HCT116 (cell line): ENCODE data around the gene SRGAP3. TPM values are rescaled to one million over a fixed set of nuclear protein-coding genes. Genes with fewer than 3 reads are reported as not detected.

Experiments
- ATAC-seq: fragments of 200-7000 bp; cut with Tn5 transposase; 2 replicates; pipeline ENCODE4 v1.9.1; 2020; ENCODE audit warnings: mild to moderate bottlenecking, moderate library complexity
- BruUV-seq: library from RNA; stranded (reverse); fragments of 400-500 nt; replicated peaks from 2 replicates; lab custom pipeline; 2021; lab: Mats Ljungman, UMichigan
- CTCF ChIA-PET: fragments of 300-600 bp; sonication (Branson Sonifier 250); formaldehyde crosslinking; loops from one replicate; lab custom pipeline; 2021; ENCODE audit warnings: antibody characterized with exemption; lab: Charles Lee
- POLR2A ChIA-PET: fragments of 300-600, 350-600 bp; sonication (Branson Sonifier 250); formaldehyde crosslinking; loops from one replicate; lab custom pipeline; 2021; ENCODE audit warnings: antibody characterized with exemption; lab: Charles Lee
- RAD21 ChIA-PET, 2 experiments: fragments of 300-600 bp; sonication (Branson Sonifier 250); formaldehyde crosslinking; loops; one replicate each; lab custom pipeline; 2023; ENCODE audit warnings: low total read pairs in 2 of 2; ENCODE audit not compliant: uncharacterized antibody in 2 of 2, unreplicated experiment in 2 of 2, low non-redundant PET in 1 of 2; lab: Charles Lee
- DNase-seq: peaks from one replicate; pipeline ENCODE4 v3.0.0-alpha.2; 2010; ENCODE audit warnings: low read depth, low spot score
- H2AFZ ChIP-seq: fragments of 200-600 bp; shearing (Covaris generic), sonication (generic); 2 replicates; pipeline ENCODE4 v1.6.1; 2017; ENCODE audit warnings: low read depth, mixed run types, mixed read lengths, antibody characterized with exemption, low read length; ENCODE audit not compliant: poor library complexity, severe bottlenecking
- H3K27ac ChIP-seq: 2 replicates; pipeline ENCODE4 v1.5.1; 2012; ENCODE audit warnings: low read depth, low read length
- H3K27me3 ChIP-seq: fragments of 200-600 bp; sonication (generic); 2 replicates; pipeline ENCODE4 v1.6.1; 2016; ENCODE audit warnings: mixed run types, low read length, mixed read lengths; ENCODE audit not compliant: insufficient read depth
- H3K36me3 ChIP-seq, 2 experiments: fragments of 200-500 bp in 1 of 2; fragments of 200-600 bp in 1 of 2; sonication (Bioruptor generic) in 1 of 2; sonication (generic) in 1 of 2; 2 replicates each; pipeline versions ENCODE4 v1.5.1 to v1.6.1; 2014 to 2016; ENCODE audit warnings: low read length in 2 of 2, inconsistent platforms in 1 of 2, mixed read lengths in 1 of 2, mixed run types in 1 of 2; ENCODE audit not compliant: insufficient read depth in 2 of 2, control insufficient read depth in 1 of 2
- H3K4me1 ChIP-seq, 2 experiments: fragments of 200-600 bp in 1 of 2; sonication (generic) in 1 of 2; 2 replicates each; pipeline versions ENCODE4 v1.5.1 to v1.6.1; 2012 to 2017; ENCODE audit warnings: low read length in 2 of 2, inconsistent platforms in 1 of 2, mild to moderate bottlenecking in 1 of 2, mixed read lengths in 1 of 2, mixed run types in 1 of 2, moderate library complexity in 1 of 2; ENCODE audit not compliant: insufficient read depth in 2 of 2, control insufficient read depth in 1 of 2
- H3K4me2 ChIP-seq: fragments of 200-600 bp; sonication (generic); 2 replicates; pipeline ENCODE4 v1.6.1; 2017; ENCODE audit warnings: mixed run types, low read length, mixed read lengths
- H3K4me3 ChIP-seq, 2 experiments: fragments of 200-600 bp in 1 of 2; sonication (generic) in 1 of 2; replicated peaks in 1 of 2; 2 replicates each; pipeline ENCODE4 v1.5.1; 2011 to 2016; ENCODE audit warnings: low read length in 2 of 2, control low read depth in 1 of 2, low read depth in 1 of 2, mild to moderate bottlenecking in 1 of 2, mixed read lengths in 1 of 2, mixed run types in 1 of 2
- H3K79me2 ChIP-seq: fragments of 200-600 bp; sonication (generic); 2 replicates; pipeline ENCODE4 v1.6.1; 2017; ENCODE audit warnings: mild to moderate bottlenecking, mixed run types, low read length, moderate library complexity, mixed read lengths; ENCODE audit not compliant: insufficient read depth
- H3K9ac ChIP-seq: fragments of 200-600 bp; sonication (generic); 2 replicates; pipeline ENCODE4 v1.6.1; 2016; ENCODE audit warnings: low read length, mixed read lengths
- H3K9me2 ChIP-seq: fragments of 200-600 bp; sonication (generic), shearing (Covaris generic); 2 replicates; pipeline ENCODE4 v1.6.1; 2017; ENCODE audit warnings: mixed run types, mild to moderate bottlenecking, moderate library complexity; ENCODE audit not compliant: insufficient read depth
- H3K9me3 ChIP-seq, 2 experiments: fragments of 200-500 bp in 1 of 2; fragments of 200-600 bp in 1 of 2; sonication (Bioruptor generic) in 1 of 2; sonication (generic) in 1 of 2; 2 replicates each; pipeline ENCODE4 v1.6.1; 2014 to 2017; ENCODE audit warnings: low read length in 2 of 2, mixed read lengths in 2 of 2, inconsistent platforms in 1 of 2, low read depth in 1 of 2, mild to moderate bottlenecking in 1 of 2, mixed run types in 1 of 2, moderate library complexity in 1 of 2; ENCODE audit not compliant: control insufficient read depth in 1 of 2, insufficient read depth in 1 of 2
- H4K20me1 ChIP-seq: fragments of 200-600 bp; sonication (generic), shearing (Covaris generic); 2 replicates; pipeline ENCODE4 v1.6.1; 2017; ENCODE audit warnings: mixed run types, mild to moderate bottlenecking, moderate library complexity; ENCODE audit not compliant: insufficient read depth
- CBX3 ChIP-seq: IDR thresholded peaks from 2 replicates; pipeline ENCODE4 v1.6.1; 2012; ENCODE audit warnings: low read depth
- CEBPB ChIP-seq: IDR thresholded peaks from 2 replicates; pipeline ENCODE4 v1.6.1; 2012; ENCODE audit warnings: low read depth
- EGR1 ChIP-seq: IDR thresholded peaks from 2 replicates; pipeline ENCODE4 v1.6.1; 2012; ENCODE audit warnings: low read depth
- EZH2 ChIP-seq: fragments of 200-600 bp; sonication (generic); IDR thresholded peaks from 2 replicates; pipeline ENCODE4 v1.6.1; 2017; ENCODE audit warnings: antibody characterized with exemption, mixed run types
- EZH2phosphoT487 ChIP-seq: fragments of 200-600 bp; IDR thresholded peaks from 2 replicates; pipeline ENCODE4 v1.6.1; 2018; ENCODE audit warnings: antibody characterized with exemption, borderline replicate concordance
- POLR2A ChIP-seq: IDR thresholded peaks from 2 replicates; pipeline ENCODE4 v1.7.0; 2011; ENCODE audit warnings: borderline replicate concordance; ENCODE audit not compliant: insufficient read depth, insufficient read length; ENCODE audit errors: extremely low read depth
- POLR2AphosphoS5 ChIP-seq: IDR thresholded peaks from 2 replicates; pipeline ENCODE4 v1.6.1; 2011; ENCODE audit warnings: mild to moderate bottlenecking, low read depth, low read length, moderate library complexity
- SIN3A ChIP-seq: IDR thresholded peaks from 2 replicates; pipeline ENCODE4 v1.6.1; 2012; ENCODE audit warnings: low read depth
- SP1 ChIP-seq: IDR thresholded peaks from 2 replicates; pipeline ENCODE4 v1.6.1; 2012; ENCODE audit warnings: low read depth
- SRF ChIP-seq: IDR thresholded peaks from 2 replicates; pipeline ENCODE4 v1.6.1; 2012; ENCODE audit warnings: low read depth
- YY1 ChIP-seq: IDR thresholded peaks from 2 replicates; pipeline ENCODE4 v1.6.1; 2011; ENCODE audit warnings: low read length, low read depth, moderate library complexity, mild to moderate bottlenecking; ENCODE audit not compliant: insufficient replicate concordance; ENCODE audit errors: extremely low read depth
- ZFX ChIP-seq: fragments of 450-650 bp; IDR thresholded peaks from 2 replicates; pipeline ENCODE4 v1.6.1; 2017
- intact Hi-C: fragments of 100-400 bp; cut with micrococcal nuclease; formaldehyde crosslinking; loops from 2 replicates; pipeline ENCODE4 v1.10.0; 2022
- total RNA-seq: library from RNA; stranded (reverse); gene quantifications from one replicate; pipeline ENCODE4 v1.2.1, GENCODE V29; 2021; ENCODE audit not compliant: unreplicated experiment
- TF ChIP-seq, protein P1 (sequence below): IDR thresholded peaks from 2 replicates; pipeline ENCODE4 v1.6.1; 2011; ENCODE audit warnings: mild to moderate bottlenecking, low read length, moderate library complexity; ENCODE audit not compliant: insufficient replicate concordance; ENCODE audit errors: extremely low read depth
- TF ChIP-seq, protein P2 (sequence below): IDR thresholded peaks from 2 replicates; pipeline ENCODE4 v1.6.1; 2012
- TF ChIP-seq, protein P3 (sequence below), 3 experiments: fragments of 200-600 bp in 1 of 3; sonication (generic) in 1 of 3; IDR thresholded peaks in 2 of 3; conservative IDR thresholded peaks in 1 of 3; 2 replicates each; pipeline ENCODE4 v1.5.1; 2012 to 2017; ENCODE audit warnings: low read depth in 2 of 3, low read length in 2 of 3, antibody characterized with exemption in 1 of 3, borderline replicate concordance in 1 of 3, control low read depth in 1 of 3, mild to moderate bottlenecking in 1 of 3, mixed read lengths in 1 of 3, mixed run types in 1 of 3, moderate library complexity in 1 of 3; ENCODE audit not compliant: insufficient read depth in 1 of 3

The SRGAP3 gene
- total RNA-seq, 1 experiment from 2014 or later = 8.3 TPM

DNA sequence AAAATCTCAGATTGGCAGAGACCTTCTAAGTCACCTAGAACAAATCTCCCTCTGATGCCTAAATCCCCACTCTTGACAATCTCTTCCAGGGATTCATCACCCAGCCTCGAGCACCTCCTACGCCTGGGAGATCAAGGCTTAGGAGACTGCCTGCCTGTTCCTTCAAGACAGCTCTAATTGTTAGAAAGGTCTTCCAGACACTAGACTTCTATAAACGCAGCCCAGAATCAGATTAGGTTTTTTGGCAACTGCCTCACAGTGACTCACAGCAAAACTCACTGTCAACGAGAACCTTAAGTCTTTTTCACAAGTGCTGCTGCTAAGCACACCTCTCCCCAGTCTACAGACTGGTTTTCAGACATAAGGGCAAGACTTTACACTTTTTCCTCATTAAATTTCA lies 23.1 kb downstream of the SRGAP3 start:
- H3K9me3 ChIP-seq = no peaks in the 10 kb centered on the region
- no peaks in the 10 kb centered on the region for H3K4me1 ChIP-seq
- H3K27me3 ChIP-seq = no peaks in the 10 kb centered on the region
- H3K27ac ChIP-seq = no peak overlapping the region
- H3K79me2 ChIP-seq = no peaks in the 10 kb centered on the region
- intact Hi-C loops = no loop called here
- H2AFZ ChIP-seq = no peak overlapping the region
- H3K36me3 ChIP-seq = no peaks in the 10 kb centered on the region
- no peaks in the 10 kb centered on the region for H4K20me1 ChIP-seq
- ChIA-PET CTCF (no interaction called here), RAD21 (no interaction called here), POLR2A (no interaction called here)
- no TSS peak for BruUV-seq
- H3K9ac ChIP-seq = no peak overlapping the region
- no peak overlapping the region for H3K4me2 ChIP-seq
- ATAC-seq (no peak), DNase-seq (no peak)
- no peaks in the 10 kb centered on the region for H3K9me2 ChIP-seq
- TF ChIP-seq EZH2phosphoT487 (no peak), SRF (no peak), ZFX (no peak), CBX3 (no peak), EGR1 (no peak), CEBPB (no peak), SIN3A (no peak), YY1 (no peak), SP1 (no peak), POLR2A (no peak), EZH2 (no peak), POLR2AphosphoS5 (no peak)
- TF ChIP-seq, protein P1, sequence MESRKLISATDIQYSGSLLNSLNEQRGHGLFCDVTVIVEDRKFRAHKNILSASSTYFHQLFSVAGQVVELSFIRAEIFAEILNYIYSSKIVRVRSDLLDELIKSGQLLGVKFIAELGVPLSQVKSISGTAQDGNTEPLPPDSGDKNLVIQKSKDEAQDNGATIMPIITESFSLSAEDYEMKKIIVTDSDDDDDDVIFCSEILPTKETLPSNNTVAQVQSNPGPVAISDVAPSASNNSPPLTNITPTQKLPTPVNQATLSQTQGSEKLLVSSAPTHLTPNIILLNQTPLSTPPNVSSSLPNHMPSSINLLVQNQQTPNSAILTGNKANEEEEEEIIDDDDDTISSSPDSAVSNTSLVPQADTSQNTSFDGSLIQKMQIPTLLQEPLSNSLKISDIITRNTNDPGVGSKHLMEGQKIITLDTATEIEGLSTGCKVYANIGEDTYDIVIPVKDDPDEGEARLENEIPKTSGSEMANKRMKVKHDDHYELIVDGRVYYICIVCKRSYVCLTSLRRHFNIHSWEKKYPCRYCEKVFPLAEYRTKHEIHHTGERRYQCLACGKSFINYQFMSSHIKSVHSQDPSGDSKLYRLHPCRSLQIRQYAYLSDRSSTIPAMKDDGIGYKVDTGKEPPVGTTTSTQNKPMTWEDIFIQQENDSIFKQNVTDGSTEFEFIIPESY = no peak
- TF ChIP-seq, protein P2, sequence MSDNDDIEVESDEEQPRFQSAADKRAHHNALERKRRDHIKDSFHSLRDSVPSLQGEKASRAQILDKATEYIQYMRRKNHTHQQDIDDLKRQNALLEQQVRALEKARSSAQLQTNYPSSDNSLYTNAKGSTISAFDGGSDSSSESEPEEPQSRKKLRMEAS = no peak
- TF ChIP-seq, protein P3, sequence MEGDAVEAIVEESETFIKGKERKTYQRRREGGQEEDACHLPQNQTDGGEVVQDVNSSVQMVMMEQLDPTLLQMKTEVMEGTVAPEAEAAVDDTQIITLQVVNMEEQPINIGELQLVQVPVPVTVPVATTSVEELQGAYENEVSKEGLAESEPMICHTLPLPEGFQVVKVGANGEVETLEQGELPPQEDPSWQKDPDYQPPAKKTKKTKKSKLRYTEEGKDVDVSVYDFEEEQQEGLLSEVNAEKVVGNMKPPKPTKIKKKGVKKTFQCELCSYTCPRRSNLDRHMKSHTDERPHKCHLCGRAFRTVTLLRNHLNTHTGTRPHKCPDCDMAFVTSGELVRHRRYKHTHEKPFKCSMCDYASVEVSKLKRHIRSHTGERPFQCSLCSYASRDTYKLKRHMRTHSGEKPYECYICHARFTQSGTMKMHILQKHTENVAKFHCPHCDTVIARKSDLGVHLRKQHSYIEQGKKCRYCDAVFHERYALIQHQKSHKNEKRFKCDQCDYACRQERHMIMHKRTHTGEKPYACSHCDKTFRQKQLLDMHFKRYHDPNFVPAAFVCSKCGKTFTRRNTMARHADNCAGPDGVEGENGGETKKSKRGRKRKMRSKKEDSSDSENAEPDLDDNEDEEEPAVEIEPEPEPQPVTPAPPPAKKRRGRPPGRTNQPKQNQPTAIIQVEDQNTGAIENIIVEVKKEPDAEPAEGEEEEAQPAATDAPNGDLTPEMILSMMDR (IDR thresholded peaks at IDR 0.05 in 2 of 3, conservative IDR thresholded peaks at IDR 0.05 in 1 of 3; ENCODE audit: borderline replicate concordance in 1 of 3, insufficient read depth in 1 of 3, low read depth in 2 of 3, low read length in 2 of 3) = no peak
- H3K4me3 ChIP-seq = no peak overlapping the region
